GM12801 (cell line): ENCODE measurements around the gene SNX10.

Source experiments
- CTCF ChIP-seq: IDR thresholded peaks from one replicate; pipeline ENCODE4 v1.5.1; 2011; ENCODE audit warnings: control low read depth; ENCODE audit not compliant: insufficient read length; ENCODE audit errors: extremely low read depth

The SNX10 gene

GRCh38 chr7:26343320-26343832 is 51.7 kb downstream of the SNX10 start:
- TF ChIP-seq CTCF: no peak

GRCh38 chr7:26343837-26344236 is 52.2 kb downstream of the SNX10 start:
- no peak for TF ChIP-seq CTCF

- no peak for TF ChIP-seq CTCF
Measured at GRCh38 chr7:26345202-26345601, 53.5 kb downstream of the SNX10 start.

- no peak for TF ChIP-seq CTCF
Measured at GRCh38 chr7:26345837-26346236, 54.2 kb downstream of the SNX10 start.

GRCh38 chr7:26346611-26347203 is 55.0 kb downstream of the SNX10 start:
- TF ChIP-seq CTCF: no peak

GRCh38 chr7:26348234-26348851 is 56.7 kb downstream of the SNX10 start:
- no peak for TF ChIP-seq CTCF

GRCh38 chr7:26349005-26349915 is 57.6 kb downstream of the SNX10 start:
- no peak for TF ChIP-seq CTCF
